Measurements from ENCODE around the gene NUB1.

Gene NUB1

GRCh38 chr7:151425670-151426440 lies 84.2 kb downstream of the NUB1 start:
- Histone ChIP-seq H3K4me2 (ENCODE audit: low read length) (no peak overlapping the region), H2BK15ac (replicated peaks; ENCODE audit: low read depth) (no peak overlapping the region), H3K23ac (ENCODE audit: low read length) (no peak overlapping the region), H3K4me1 (ENCODE audit: control insufficient read depth, low read depth, low read length) (peaks cover 13% of the 10 kb centered on the region), H3K4me3 (ENCODE audit: low read length) (no peak overlapping the region), H3K79me1 (ENCODE audit: low read length) (no peaks in the 10 kb centered on the region), H3K4ac (ENCODE audit: low read depth, low read length) (no peak overlapping the region), H2BK5ac (ENCODE audit: low read length) (no peak overlapping the region), H3K56ac (ENCODE audit: low read length) (no peak overlapping the region), H3K9ac (ENCODE audit: low read length) (no peak overlapping the region), H3K79me2 (ENCODE audit: control insufficient read depth, insufficient read depth, low read length) (no peaks in the 10 kb centered on the region), H3K36me3 (ENCODE audit: control insufficient read depth, insufficient read depth, low read length) (no peaks in the 10 kb centered on the region), H3K27ac (ENCODE audit: low read depth, low read length) (no peak overlapping the region), H3K18ac (ENCODE audit: low read length) (no peak overlapping the region), H2BK120ac (ENCODE audit: low read depth, low read length) (no peak overlapping the region), H4K5ac (ENCODE audit: low read length) (no peak overlapping the region), H3K27me3 (ENCODE audit: insufficient read depth, low read length, poor library complexity) (no peaks in the 10 kb centered on the region), H2AK5ac (ENCODE audit: low read length) (no peak overlapping the region), H4K8ac (ENCODE audit: low read depth, low read length) (no peak overlapping the region)
- DNase-seq = no peak
- no CpG with 5 or more reads among the region's 7 CpGs for WGBS (ENCODE audit: extremely low coverage, insufficient coverage, low lambda C conversion rate)

- no peak overlapping the region for H2BK15ac ChIP-seq (replicated peaks; ENCODE audit: low read depth)
- no peak overlapping the region for H3K56ac ChIP-seq (ENCODE audit: low read length)
- H3K23ac ChIP-seq (ENCODE audit: low read length) = no peak overlapping the region
- no peak overlapping the region for H4K5ac ChIP-seq (ENCODE audit: low read length)
- no peak overlapping the region for H2BK5ac ChIP-seq (ENCODE audit: low read length)
- H3K4me3 ChIP-seq (ENCODE audit: low read length) = no peak overlapping the region
- H3K27me3 ChIP-seq (ENCODE audit: insufficient read depth, low read length, poor library complexity) = no peaks in the 10 kb centered on the region
- no peaks in the 10 kb centered on the region for H3K79me1 ChIP-seq (ENCODE audit: low read length)
- no peak overlapping the region for H3K4me2 ChIP-seq (ENCODE audit: low read length)
- H2AK5ac ChIP-seq (ENCODE audit: low read length) = no peak overlapping the region
- peaks cover 13% of the 10 kb centered on the region for H3K4me1 ChIP-seq (ENCODE audit: control insufficient read depth, low read depth, low read length)
- no peak overlapping the region for H2BK120ac ChIP-seq (ENCODE audit: low read depth, low read length)
- WGBS (ENCODE audit: extremely low coverage, insufficient coverage, low lambda C conversion rate) = no CpG with 5 or more reads among the region's 14 CpGs
- no peak for DNase-seq
- no peak overlapping the region for H3K27ac ChIP-seq (ENCODE audit: low read depth, low read length)
- H3K9ac ChIP-seq (ENCODE audit: low read length) = no peak overlapping the region
- H3K36me3 ChIP-seq (ENCODE audit: control insufficient read depth, insufficient read depth, low read length) = no peaks in the 10 kb centered on the region
- no peak overlapping the region for H3K4ac ChIP-seq (ENCODE audit: low read depth, low read length)
- no peak overlapping the region for H4K8ac ChIP-seq (ENCODE audit: low read depth, low read length)
- no peak overlapping the region for H3K18ac ChIP-seq (ENCODE audit: low read length)
- no peaks in the 10 kb centered on the region for H3K79me2 ChIP-seq (ENCODE audit: control insufficient read depth, insufficient read depth, low read length)
Measured at GRCh38 chr7:151426441-151426903, 84.9 kb downstream of the NUB1 start.

GRCh38 chr7:151426904-151427704 lies 85.5 kb downstream of the NUB1 start:
- Histone ChIP-seq H3K9ac (ENCODE audit: low read length) (no peak overlapping the region), H3K79me1 (ENCODE audit: low read length) (no peaks in the 10 kb centered on the region), H3K4ac (ENCODE audit: low read depth, low read length) (no peak overlapping the region), H2BK120ac (ENCODE audit: low read depth, low read length) (no peak overlapping the region), H3K56ac (ENCODE audit: low read length) (no peak overlapping the region), H4K8ac (ENCODE audit: low read depth, low read length) (no peak overlapping the region), H3K27ac (ENCODE audit: low read depth, low read length) (no peak overlapping the region), H3K27me3 (ENCODE audit: insufficient read depth, low read length, poor library complexity) (no peaks in the 10 kb centered on the region), H3K4me3 (ENCODE audit: low read length) (no peak overlapping the region), H2BK15ac (replicated peaks; ENCODE audit: low read depth) (no peak overlapping the region), H2AK5ac (ENCODE audit: low read length) (no peak overlapping the region), H3K36me3 (ENCODE audit: control insufficient read depth, insufficient read depth, low read length) (no peaks in the 10 kb centered on the region), H3K79me2 (ENCODE audit: control insufficient read depth, insufficient read depth, low read length) (no peaks in the 10 kb centered on the region), H3K23ac (ENCODE audit: low read length) (no peak overlapping the region), H3K18ac (ENCODE audit: low read length) (no peak overlapping the region), H3K4me1 (ENCODE audit: control insufficient read depth, low read depth, low read length) (peaks cover 13% of the 10 kb centered on the region), H3K4me2 (ENCODE audit: low read length) (no peak overlapping the region), H2BK5ac (ENCODE audit: low read length) (no peak overlapping the region), H4K5ac (ENCODE audit: low read length) (no peak overlapping the region)
- no peak for DNase-seq
- WGBS (ENCODE audit: extremely low coverage, insufficient coverage, low lambda C conversion rate) = no CpG with 5 or more reads among the region's 23 CpGs

GRCh38 chr7:151427705-151428377 lies 86.2 kb downstream of the NUB1 start:
- no peak overlapping the region for H3K4me2 ChIP-seq (ENCODE audit: low read length)
- no peaks in the 10 kb centered on the region for H3K79me1 ChIP-seq (ENCODE audit: low read length)
- H3K79me2 ChIP-seq (ENCODE audit: control insufficient read depth, insufficient read depth, low read length) = no peaks in the 10 kb centered on the region
- no peaks in the 10 kb centered on the region for H3K36me3 ChIP-seq (ENCODE audit: control insufficient read depth, insufficient read depth, low read length)
- peaks cover 13% of the 10 kb centered on the region for H3K4me1 ChIP-seq (ENCODE audit: control insufficient read depth, low read depth, low read length)
- DNase-seq = no peak
- no CpG with 5 or more reads among the region's 10 CpGs for WGBS (ENCODE audit: extremely low coverage, insufficient coverage, low lambda C conversion rate)
- H2BK5ac ChIP-seq (ENCODE audit: low read length) = no peak overlapping the region
- H4K8ac ChIP-seq (ENCODE audit: low read depth, low read length) = no peak overlapping the region
- H3K56ac ChIP-seq (ENCODE audit: low read length) = peak overlapping the region; percentile 68
- no peak overlapping the region for H3K9ac ChIP-seq (ENCODE audit: low read length)
- no peak overlapping the region for H3K4me3 ChIP-seq (ENCODE audit: low read length)
- no peak overlapping the region for H2BK15ac ChIP-seq (replicated peaks; ENCODE audit: low read depth)
- no peak overlapping the region for H3K23ac ChIP-seq (ENCODE audit: low read length)
- peak overlapping the region; percentile 58 for H3K27ac ChIP-seq (ENCODE audit: low read depth, low read length)
- no peak overlapping the region for H3K4ac ChIP-seq (ENCODE audit: low read depth, low read length)
- no peak overlapping the region for H4K5ac ChIP-seq (ENCODE audit: low read length)
- no peak overlapping the region for H2BK120ac ChIP-seq (ENCODE audit: low read depth, low read length)
- no peaks in the 10 kb centered on the region for H3K27me3 ChIP-seq (ENCODE audit: insufficient read depth, low read length, poor library complexity)
- H3K18ac ChIP-seq (ENCODE audit: low read length) = no peak overlapping the region
- H2AK5ac ChIP-seq (ENCODE audit: low read length) = no peak overlapping the region

All from mesendoderm (in vitro differentiated cells).